ENCODE measurements around the gene PLCH1.

- TF ChIP-seq ZNF510 (tag by site-specific recombination; IDR thresholded peaks at IDR 0.05; ENCODE audit: insufficient replicate concordance) (no peak), CTCF (tag by site-specific recombination; IDR thresholded peaks at IDR 0.05) (no peak), ZNF843 (tag by site-specific recombination; IDR thresholded peaks at IDR 0.05) (no peak), ZNF561 (tag by site-specific recombination; IDR thresholded peaks at IDR 0.05; ENCODE audit: borderline replicate concordance) (no peak), TCF7L2 (IDR thresholded peaks at IDR 0.05; ENCODE audit: borderline replicate concordance, low read depth, low read length) (no peak), ZBTB20 (tag by site-specific recombination; IDR thresholded peaks at IDR 0.05) (no peak), ZNF24 (tag by site-specific recombination; IDR thresholded peaks at IDR 0.05) (no peak), ZNF791 (tag by site-specific recombination; IDR thresholded peaks at IDR 0.05) (no peak), SALL2 (tag by site-specific recombination; IDR thresholded peaks at IDR 0.05; ENCODE audit: borderline replicate concordance) (no peak), REST (tag by site-specific recombination; IDR thresholded peaks at IDR 0.05) (no peak)
Measured at GRCh38 chr3:155643581-155644165, 101.2 kb downstream of the PLCH1 start.
